ENCODE data around the gene GRM7. TPM values are rescaled to one million over a fixed set of nuclear protein-coding genes. Genes with fewer than 3 reads are reported as not detected.

The GRM7 gene
- total and polyA plus RNA-seq, 2 of the 4 experiments (the other 2 are of a cell fraction) = not detected

- Histone ChIP-seq H4K91ac (ENCODE audit: insufficient read depth, low read depth, low read length) (no peak overlapping the region), H4K5ac (ENCODE audit: low read depth, low read length) (no peak overlapping the region), H3K14ac (replicated peaks; ENCODE audit: low read depth, low read length) (no peak overlapping the region), H4K20me1 (ENCODE audit: insufficient read depth, low read length) (no peaks in the 10 kb centered on the region), H2AK5ac (ENCODE audit: low read depth, low read length) (no peak overlapping the region), H2AFZ (replicated peaks; ENCODE audit: low read length, poor library complexity) (no peak overlapping the region), H3K56ac (ENCODE audit: extremely low read depth, insufficient read depth, low read length) (no peak overlapping the region), H3K23ac (ENCODE audit: low read depth, low read length) (no peak overlapping the region), H2AK9ac (replicated peaks; ENCODE audit: low read depth, low read length, poor library complexity) (no peak overlapping the region), H2BK5ac (ENCODE audit: low read depth, low read length, poor library complexity, severe bottlenecking) (no peak overlapping the region), H2BK120ac (ENCODE audit: low read depth, low read length) (no peak overlapping the region), H3K4me2 (ENCODE audit: low read depth, low read length) (no peak overlapping the region), H3K9ac (ENCODE audit: low read depth, low read length) (no peak overlapping the region), H2BK15ac (ENCODE audit: low read depth, low read length) (no peak overlapping the region), H3K4ac (ENCODE audit: low read depth, low read length) (no peak overlapping the region), H3K9me1 (ENCODE audit: insufficient read depth, low read length) (no peaks in the 10 kb centered on the region), H3K4me3 (ENCODE audit: insufficient read depth, low read depth, low read length) (no peak overlapping the region), H3K27me3 (ENCODE audit: control insufficient read depth, insufficient read depth, low read length) (no peaks in the 10 kb centered on the region), H3K4me1 (ENCODE audit: control insufficient read depth, insufficient read depth, low read length) (no peaks in the 10 kb centered on the region), H3K36me3 (ENCODE audit: control insufficient read depth, insufficient read depth, low read length) (no peaks in the 10 kb centered on the region), H3K9me3 (ENCODE audit: control insufficient read depth, insufficient read depth, low read length) (peaks cover 2% of the 10 kb centered on the region; the same call in 1 of the 2 replicates), H3K18ac (ENCODE audit: low read depth, low read length) (no peak overlapping the region), H3K79me1 (ENCODE audit: low read depth in 1 of 2, low read length in 2 of 2) (no peaks in the 10 kb centered on the region), H2BK20ac (ENCODE audit: low read depth, low read length) (no peak overlapping the region), H3K27ac (ENCODE audit: insufficient read depth, low read length) (no peak overlapping the region), H4K8ac (ENCODE audit: low read depth in 2 of 2, low read length in 2 of 2) (no peak overlapping the region)
- CTCF ChIA-PET = no interaction called here
- in situ Hi-C loops (cut with MboI; ENCODE audit: low sequenced_read_pairs) (no loop called here), intact Hi-C loops (cut with micrococcal nuclease) (no loop called here), dilution Hi-C loops (cut with HindIII; ENCODE audit: low sequenced_read_pairs, unreplicated experiment) (no loop called here)
- no peak for DNase-seq
- WGBS, 2 experiments (ENCODE audit: extremely low coverage in 2 of 2, insufficient read length in 1 of 2) = no CpG with 5 or more reads among the region's 1 CpG
- BruUV-seq (replicated peaks) = no TSS peak
- no peak for TF ChIP-seq SMC3 (IDR thresholded peaks at IDR 0.05; ENCODE audit: low read depth, low read length)
- no peak for TF ChIP-seq RAD21 (IDR thresholded peaks at IDR 0.05; ENCODE audit: low read length)
- TF ChIP-seq POLR2A (IDR thresholded peaks at IDR 0.05; ENCODE audit: low read depth, low read length) = no peak
- no peak for TF ChIP-seq FOS (IDR thresholded peaks at IDR 0.05; ENCODE audit: low read depth, low read length)
- TF ChIP-seq ELK1 (IDR thresholded peaks at IDR 0.05; ENCODE audit: borderline replicate concordance, low read depth, low read length) = no peak
- no peak for TF ChIP-seq USF2 (IDR thresholded peaks at IDR 0.05; ENCODE audit: low read depth, low read length)
- TF ChIP-seq BHLHE40 (IDR thresholded peaks at IDR 0.05; ENCODE audit: low read depth, low read length) = no peak
- TF ChIP-seq MAFK (IDR thresholded peaks at IDR 0.05; ENCODE audit: low read depth, low read length) = no peak
- no peak for TF ChIP-seq CTCF (conservative IDR thresholded peaks at IDR 0.05; ENCODE audit: low read depth, low read length)
- TF ChIP-seq RCOR1 (IDR thresholded peaks at IDR 0.05; ENCODE audit: insufficient replicate concordance, low read length) = no peak
- TF ChIP-seq CEBPB (IDR thresholded peaks at IDR 0.05; ENCODE audit: low read depth, low read length) = no peak
- no peak for TF ChIP-seq MXI1 (IDR thresholded peaks at IDR 0.05; ENCODE audit: borderline replicate concordance, low read depth, low read length)
- TF ChIP-seq CHD1 (IDR thresholded peaks at IDR 0.05; ENCODE audit: low read depth, low read length) = no peak
- TF ChIP-seq RFX5 (IDR thresholded peaks at IDR 0.05; ENCODE audit: low read depth, low read length) = no peak
- no peak for TF ChIP-seq NFE2L2 (IDR thresholded peaks at IDR 0.05; ENCODE audit: low read depth, low read length)
- no peak for TF ChIP-seq MAZ (IDR thresholded peaks at IDR 0.05; ENCODE audit: borderline replicate concordance, low read depth, low read length)
- no peak for ATAC-seq (ENCODE audit: low read depth)
- POLR2A ChIA-PET (ENCODE audit: unreplicated experiment) = no interaction called here
These were observed 702.0 kb downstream of the GRM7 start for GRCh38 chr3:7562892-7563291.

All from IMR-90 (cell line).